ENCODE measurements around the gene THSD4. TPM values are rescaled to one million over a fixed set of nuclear protein-coding genes. Genes with fewer than 3 reads are reported as not detected.

Gene THSD4
- polyA plus RNA-seq, 2 of the 4 experiments (the other 2 are of a cell fraction), result 15.8 to 40.7 TPM

DNA sequence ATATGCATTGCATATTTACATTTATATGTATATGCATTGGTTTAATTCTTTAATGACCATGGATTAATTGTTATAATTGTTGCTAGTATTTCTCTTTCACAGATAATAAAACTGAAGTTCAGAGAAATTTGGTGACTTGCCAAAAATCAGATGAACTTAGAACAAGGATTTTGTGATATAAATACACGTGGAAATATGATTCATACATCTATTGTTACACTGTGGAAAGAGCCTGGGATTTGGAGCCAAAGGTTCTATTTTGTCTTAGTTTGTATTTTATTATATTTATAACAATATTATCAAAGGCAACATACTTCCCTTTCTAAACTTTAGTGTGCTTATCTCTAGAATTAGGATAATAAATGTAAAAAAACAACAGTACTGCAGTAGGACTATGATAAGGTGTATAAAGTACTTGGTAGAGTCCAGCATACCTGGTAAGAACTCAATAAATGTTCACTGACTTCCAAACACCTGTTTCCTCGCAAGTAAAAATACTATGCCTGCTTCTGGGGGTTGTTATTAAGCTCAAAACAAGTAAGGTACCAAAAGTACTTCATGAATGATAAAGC, 342.9 kb downstream of the THSD4 start:
- CTCF ChIA-PET, result interaction anchor here (1.0 kb wide), 1 partner anchor 343 kb away, joined by 4 read pairs; no protein-coding TSS in a partner anchor
- no peak for DNase-seq (ENCODE audit: low read depth in 1 of 2, low spot score in 1 of 2)
- TF ChIP-seq MAZ (IDR thresholded peaks at IDR 0.05; ENCODE audit: borderline replicate concordance, low read depth, low read length) (no peak), JUNB (IDR thresholded peaks at IDR 0.05) (no peak), HOXB5 (CRISPR knock-in tag; IDR thresholded peaks at IDR 0.05) (no peak), RNF2 (IDR thresholded peaks at IDR 0.05; ENCODE audit: borderline replicate concordance, low read depth) (no peak), TP53 (CRISPR knock-in tag; IDR thresholded peaks at IDR 0.05) (no peak), ZSCAN20 (CRISPR knock-in tag; IDR thresholded peaks at IDR 0.05) (no peak), CHD2 (IDR thresholded peaks at IDR 0.05; ENCODE audit: low read length, partially characterized antibody) (no peak), RCOR1 (IDR thresholded peaks at IDR 0.05; ENCODE audit: low read depth, low read length) (no peak), POLR2AphosphoS2 (conservative IDR thresholded peaks at IDR 0.05; ENCODE audit: low read length) (no peak), NFE2L2 (conservative IDR thresholded peaks at IDR 0.05; ENCODE audit: low read length) (no peak), FOSB (CRISPR knock-in tag; IDR thresholded peaks at IDR 0.05) (no peak), HOXA7 (CRISPR knock-in tag; IDR thresholded peaks at IDR 0.05) (no peak)
- TF ChIP-seq, protein P1, sequence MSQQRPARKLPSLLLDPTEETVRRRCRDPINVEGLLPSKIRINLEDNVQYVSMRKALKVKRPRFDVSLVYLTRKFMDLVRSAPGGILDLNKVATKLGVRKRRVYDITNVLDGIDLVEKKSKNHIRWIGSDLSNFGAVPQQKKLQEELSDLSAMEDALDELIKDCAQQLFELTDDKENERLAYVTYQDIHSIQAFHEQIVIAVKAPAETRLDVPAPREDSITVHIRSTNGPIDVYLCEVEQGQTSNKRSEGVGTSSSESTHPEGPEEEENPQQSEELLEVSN (IDR thresholded peaks at IDR 0.05; ENCODE audit: borderline replicate concordance, low read depth), result no peak
- TF ChIP-seq, protein P2, sequence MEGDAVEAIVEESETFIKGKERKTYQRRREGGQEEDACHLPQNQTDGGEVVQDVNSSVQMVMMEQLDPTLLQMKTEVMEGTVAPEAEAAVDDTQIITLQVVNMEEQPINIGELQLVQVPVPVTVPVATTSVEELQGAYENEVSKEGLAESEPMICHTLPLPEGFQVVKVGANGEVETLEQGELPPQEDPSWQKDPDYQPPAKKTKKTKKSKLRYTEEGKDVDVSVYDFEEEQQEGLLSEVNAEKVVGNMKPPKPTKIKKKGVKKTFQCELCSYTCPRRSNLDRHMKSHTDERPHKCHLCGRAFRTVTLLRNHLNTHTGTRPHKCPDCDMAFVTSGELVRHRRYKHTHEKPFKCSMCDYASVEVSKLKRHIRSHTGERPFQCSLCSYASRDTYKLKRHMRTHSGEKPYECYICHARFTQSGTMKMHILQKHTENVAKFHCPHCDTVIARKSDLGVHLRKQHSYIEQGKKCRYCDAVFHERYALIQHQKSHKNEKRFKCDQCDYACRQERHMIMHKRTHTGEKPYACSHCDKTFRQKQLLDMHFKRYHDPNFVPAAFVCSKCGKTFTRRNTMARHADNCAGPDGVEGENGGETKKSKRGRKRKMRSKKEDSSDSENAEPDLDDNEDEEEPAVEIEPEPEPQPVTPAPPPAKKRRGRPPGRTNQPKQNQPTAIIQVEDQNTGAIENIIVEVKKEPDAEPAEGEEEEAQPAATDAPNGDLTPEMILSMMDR (IDR thresholded peaks at IDR 0.05), result no peak
- TF ChIP-seq, protein P3, sequence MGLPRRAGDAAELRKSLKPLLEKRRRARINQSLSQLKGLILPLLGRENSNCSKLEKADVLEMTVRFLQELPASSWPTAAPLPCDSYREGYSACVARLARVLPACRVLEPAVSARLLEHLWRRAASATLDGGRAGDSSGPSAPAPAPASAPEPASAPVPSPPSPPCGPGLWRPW (IDR thresholded peaks at IDR 0.05), result no peak
- no peak for ATAC-seq
- Histone ChIP-seq H3K4me1 (peaks cover 43% of the 10 kb centered on the region), H3K27ac (no peak overlapping the region), H3K4me2 (peak overlapping the region; percentile 2; the same call in 1 of the 3 replicates), H3K9me3 (no peaks in the 10 kb centered on the region), H3K4me3 (no peak overlapping the region)
- WGBS (ENCODE audit: missing lambda C conversion rate), result 53% methylated on average over 2 of the region's 2 CpGs
- POLR2A ChIA-PET, result no interaction called here
- peak; percentile 28 for FAIRE-seq

DNA sequence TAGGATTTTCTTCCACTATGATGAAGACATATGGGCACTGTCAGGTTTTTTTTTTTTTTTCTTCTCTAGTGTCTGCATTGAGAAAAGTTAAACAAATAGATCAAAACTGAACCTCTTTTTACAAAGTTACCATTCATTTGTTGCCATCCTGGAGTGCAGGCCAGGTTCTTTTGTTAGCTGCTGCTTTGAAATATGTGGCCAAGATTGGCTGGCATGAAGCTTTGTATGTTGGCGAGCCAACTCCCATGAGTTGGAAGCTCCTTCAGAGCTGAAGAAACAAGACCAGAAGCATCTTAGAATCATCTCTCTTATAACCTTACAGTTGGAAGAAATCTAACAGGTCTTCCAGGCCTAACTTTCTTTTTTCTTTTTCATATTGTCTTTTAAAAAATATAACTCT, 346.5 kb downstream of the THSD4 start:
- POLR2A ChIA-PET, result no interaction called here
- CTCF ChIA-PET, result interaction anchor here (0.9 to 1.9 kb wide), 2 partner anchors 9 to 189 kb away, joined by 4 to 8 read pairs; no protein-coding TSS in a partner anchor
- peaks cover 16% of the 10 kb centered on the region for H3K4me1 ChIP-seq
- no peak for TF ChIP-seq NPAS2 (CRISPR knock-in tag; IDR thresholded peaks at IDR 0.05; ENCODE audit: borderline replicate concordance)
- TF ChIP-seq POLR2AphosphoS2 (conservative IDR thresholded peaks at IDR 0.05; ENCODE audit: low read length), result no peak
- TF ChIP-seq FOSB (CRISPR knock-in tag; IDR thresholded peaks at IDR 0.05), result no peak
- no peak for TF ChIP-seq ZNF302 (CRISPR knock-in tag; IDR thresholded peaks at IDR 0.05)
- 97% methylated on average over 1 of the region's 1 CpG for WGBS (ENCODE audit: missing lambda C conversion rate)
- FAIRE-seq, result no peak
- no peak overlapping the region for H3K4me2 ChIP-seq
- no peaks in the 10 kb centered on the region for H3K9me3 ChIP-seq
- DNase-seq (ENCODE audit: low read depth in 1 of 2, low spot score in 1 of 2), result no peak
- no peak overlapping the region for H3K27ac ChIP-seq
- ATAC-seq, result no peak
- no peak overlapping the region for H3K4me3 ChIP-seq

DNA sequence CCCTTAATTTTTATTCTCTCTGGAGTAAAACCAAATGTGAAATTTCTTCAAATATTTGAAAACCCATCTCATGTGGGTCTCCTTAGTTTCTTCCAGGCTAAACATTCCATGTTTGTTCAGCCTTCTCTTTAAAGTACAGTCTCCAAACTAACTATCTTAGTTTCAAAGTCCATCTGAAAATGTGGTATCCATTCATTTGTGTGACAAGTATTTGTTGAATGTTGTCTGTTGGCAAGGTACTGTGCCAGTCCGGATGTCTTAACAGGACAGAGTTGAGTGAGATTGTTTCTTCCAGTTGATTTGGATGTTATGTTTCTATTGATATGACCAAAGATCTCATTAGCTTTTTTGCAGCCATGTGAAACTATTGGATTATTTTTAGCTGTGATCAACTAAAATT, 347.4 kb downstream of the THSD4 start:
- POLR2A ChIA-PET, result no interaction called here

More for the DNA sequence above, 347.4 kb downstream of the THSD4 start:
- Histone ChIP-seq H3K4me3 (no peak overlapping the region), H3K4me1 (peaks cover 12% of the 10 kb centered on the region), H3K27ac (no peak overlapping the region), H3K4me2 (no peak overlapping the region), H3K9me3 (no peaks in the 10 kb centered on the region)
- FAIRE-seq, result no peak
- WGBS (ENCODE audit: missing lambda C conversion rate), result 66% methylated on average over 1 of the region's 1 CpG
- ATAC-seq, result no peak
- TF ChIP-seq CHD2 (IDR thresholded peaks at IDR 0.05; ENCODE audit: low read length, partially characterized antibody) (no peak), HOXB13 (CRISPR knock-in tag; IDR thresholded peaks at IDR 0.05; ENCODE audit: low read depth) (no peak), GATA3 (IDR thresholded peaks at IDR 0.05; ENCODE audit: borderline replicate concordance) (no peak), SMC3 (IDR thresholded peaks at IDR 0.05) (no peak)
- CTCF ChIA-PET, result interaction anchor here (1.3 to 2.2 kb wide), 2 partner anchors 11 to 13 kb away, joined by 3 to 8 read pairs; no protein-coding TSS in a partner anchor
- DNase-seq (ENCODE audit: low read depth in 1 of 2, low spot score in 1 of 2), result no peak

Measured in A549 (cell line).